Measurements from ENCODE around the gene TSPAN5.
A peak's percentile ranks its signal among the peaks of the same experiment; 100 is the strongest.

Gene TSPAN5

DNA sequence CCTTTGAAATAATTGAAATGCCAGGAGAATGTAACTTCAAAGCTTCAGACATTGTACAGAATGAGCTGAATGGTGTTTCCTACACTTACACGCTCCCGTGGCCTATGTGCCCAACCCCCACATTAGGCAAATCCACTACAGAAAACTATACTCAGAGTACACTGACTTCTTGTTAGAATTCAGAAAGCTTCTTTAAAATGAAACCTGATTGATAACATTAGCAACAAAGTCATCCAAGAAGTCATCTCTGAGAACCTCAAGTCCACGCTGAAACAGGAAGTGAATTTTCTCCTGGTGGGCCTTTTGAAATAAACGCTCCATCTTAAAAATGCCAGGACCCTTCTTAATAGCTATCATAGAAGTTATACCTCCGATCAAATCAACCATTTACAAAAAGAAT, 136.3 kb downstream of the TSPAN5 start:
- no peak for DNase-seq (ENCODE audit: low read depth in 1 of 2, low spot score in 1 of 2)

DNA sequence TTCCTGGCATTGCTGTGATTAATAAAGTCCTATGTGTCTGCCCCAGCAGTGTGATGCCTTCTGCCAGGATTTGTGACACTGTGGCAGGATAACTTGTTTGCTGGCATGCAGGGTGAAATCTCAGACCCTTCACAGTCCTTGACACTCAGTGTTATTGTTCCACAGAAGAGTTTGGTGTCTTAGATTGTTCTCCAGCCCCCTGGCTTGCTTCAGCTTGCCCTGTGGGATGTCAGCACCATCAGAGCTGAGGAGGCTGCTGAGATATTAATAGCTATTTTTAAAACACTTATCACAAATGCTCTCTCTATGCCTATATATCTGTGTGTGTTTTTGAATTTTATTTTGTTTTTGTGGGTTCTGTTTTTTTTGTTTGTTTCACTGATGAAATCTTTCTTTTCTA, 136.9 kb downstream of the TSPAN5 start:
- no peak for DNase-seq (ENCODE audit: low read depth in 1 of 2, low spot score in 1 of 2)

DNA sequence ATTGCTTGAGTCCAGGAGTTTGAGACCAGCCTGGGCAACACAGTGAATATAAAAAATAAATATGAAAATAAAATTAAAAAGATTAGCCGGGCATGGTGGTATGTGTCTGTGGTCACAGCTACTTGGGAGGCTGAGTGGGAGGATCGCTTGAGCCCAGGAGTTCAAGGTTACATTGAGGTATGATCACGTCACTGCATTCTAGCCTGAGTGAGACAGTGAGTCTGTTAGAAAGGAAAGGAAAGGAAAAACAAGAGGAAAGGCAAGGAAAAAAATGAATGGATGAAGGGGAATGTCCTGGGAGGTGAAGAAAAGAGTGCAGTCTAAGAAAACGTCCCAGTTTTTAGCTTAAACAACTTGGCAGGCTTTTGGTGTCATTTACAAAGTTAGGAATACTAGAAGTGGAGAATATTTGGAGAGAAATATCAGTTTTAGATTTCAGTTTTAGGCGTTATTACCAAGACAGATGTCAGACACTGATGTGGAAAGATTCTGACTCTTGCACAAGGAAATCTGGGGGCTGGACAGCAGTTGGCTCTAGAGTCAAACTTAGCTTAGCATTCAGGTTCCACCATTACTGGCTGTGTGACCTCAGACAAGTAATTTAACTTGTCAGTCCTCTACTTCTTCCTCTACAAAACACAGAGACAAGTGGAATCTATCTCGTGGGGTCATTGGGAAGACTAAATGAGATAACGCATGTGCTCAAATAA, 139.0 kb downstream of the TSPAN5 start:
- DNase-seq (ENCODE audit: low read depth in 1 of 2, low spot score in 1 of 2), result no peak

DNA sequence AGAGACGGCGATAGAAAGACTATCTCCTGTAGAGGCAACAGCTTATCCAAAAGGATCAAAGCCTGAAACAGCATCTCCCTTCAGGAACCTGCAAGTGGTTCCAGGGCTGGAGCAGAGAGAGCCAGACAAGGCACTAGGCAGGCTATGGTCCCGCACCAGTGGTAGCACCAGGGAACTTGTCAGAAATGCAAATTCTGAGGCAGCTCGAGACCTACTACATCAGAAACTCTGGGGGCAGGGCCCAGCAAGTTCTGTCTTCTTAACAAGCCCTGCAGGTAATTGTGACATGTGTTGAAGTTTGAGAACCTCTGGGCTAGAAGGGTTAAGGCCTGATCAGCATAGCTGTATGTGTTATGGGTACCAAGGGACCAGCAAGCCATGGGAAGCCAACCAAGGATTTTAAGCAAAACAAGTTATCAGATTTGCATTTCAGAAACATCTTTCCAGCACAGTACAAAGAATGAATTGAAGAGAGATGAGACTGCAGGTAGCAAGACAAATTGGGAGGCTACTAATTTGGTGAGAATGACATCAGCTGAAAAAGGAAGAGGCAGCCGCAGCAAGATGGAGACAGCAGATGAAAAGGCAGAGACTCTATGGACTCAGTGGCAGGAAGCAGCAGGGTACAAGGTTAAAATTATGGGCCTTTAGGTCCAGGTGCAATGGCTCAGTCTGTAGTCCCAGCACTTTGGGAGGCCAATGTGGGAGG, 139.7 kb downstream of the TSPAN5 start:
- DNase-seq (ENCODE audit: low read depth in 1 of 2, low spot score in 1 of 2), result no peak

DNA sequence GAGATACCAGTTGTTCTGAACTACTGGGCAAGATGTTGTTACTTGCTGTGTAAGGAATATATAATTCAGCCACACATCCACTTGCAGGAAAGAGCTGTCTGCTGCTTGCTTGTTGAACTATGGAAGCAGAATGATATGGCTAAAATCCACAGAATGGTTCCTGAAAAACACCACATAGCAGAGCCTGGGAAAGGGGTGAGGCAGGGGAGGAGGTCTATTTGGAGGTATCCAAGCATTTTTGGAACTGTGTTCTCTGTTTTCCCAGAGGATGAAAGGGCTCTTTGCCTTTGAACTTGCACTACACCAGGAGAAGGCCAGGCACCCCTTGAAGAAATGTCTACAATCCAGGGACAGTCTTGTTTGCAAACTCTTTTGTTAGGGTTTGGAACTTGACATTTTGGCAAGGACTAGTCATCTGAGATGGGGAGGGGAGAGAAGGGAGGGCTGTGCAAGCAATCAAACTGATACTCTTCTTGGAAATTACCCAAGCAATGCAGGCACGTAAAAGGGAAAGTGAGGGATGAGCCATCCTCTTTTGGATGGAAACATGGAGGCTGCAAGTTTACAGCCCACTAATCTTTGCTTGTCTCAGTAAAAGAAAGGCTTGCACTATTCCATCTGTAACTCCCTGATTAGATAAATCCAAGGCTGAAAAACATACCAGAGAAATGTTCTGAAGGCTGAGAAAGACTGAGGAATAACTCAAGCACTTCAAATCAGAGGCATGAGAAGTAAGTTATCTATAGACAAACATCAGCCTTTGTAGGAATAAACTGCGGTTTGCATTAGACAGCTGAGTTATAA, 141.0 kb downstream of the TSPAN5 start:
- no peak for DNase-seq (ENCODE audit: low read depth in 1 of 2, low spot score in 1 of 2)

DNA sequence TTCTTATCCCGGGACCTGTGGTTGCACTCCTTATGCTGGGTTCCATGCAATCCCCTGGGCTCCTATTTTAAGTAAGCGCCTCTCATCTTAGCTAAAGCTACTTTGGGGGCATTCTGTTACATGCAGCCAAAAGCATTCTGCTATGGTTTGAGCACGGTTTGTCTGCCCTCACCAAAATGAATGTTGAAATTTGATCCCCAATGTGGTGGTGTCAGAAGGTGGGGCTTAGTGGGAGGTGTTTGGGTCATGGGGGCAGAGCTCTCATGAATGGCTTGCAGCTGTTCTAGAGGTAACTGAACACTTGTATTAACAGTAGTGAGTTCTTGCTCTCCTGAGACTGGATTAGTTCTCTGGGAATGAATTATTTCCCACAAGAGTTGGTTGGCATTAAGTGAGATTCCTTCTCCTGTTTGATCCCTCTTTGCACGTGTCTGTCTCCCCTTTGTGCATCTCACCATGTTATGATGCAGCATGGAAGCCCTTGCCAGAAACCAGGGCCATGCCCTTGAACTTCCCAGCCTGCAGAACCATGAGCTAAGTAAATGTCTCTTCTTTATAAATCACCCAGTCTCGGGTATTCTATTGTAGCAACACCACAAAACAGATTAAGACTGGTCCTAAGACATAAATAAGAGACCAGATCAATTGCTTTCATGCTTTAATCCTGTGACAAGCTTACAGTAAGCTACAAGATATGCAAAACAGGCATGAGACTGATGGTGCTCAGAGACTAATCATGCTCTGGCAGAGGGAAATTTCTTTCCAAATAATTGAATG, 141.8 kb downstream of the TSPAN5 start:
- no peak for DNase-seq (ENCODE audit: low read depth in 1 of 2, low spot score in 1 of 2)

DNA sequence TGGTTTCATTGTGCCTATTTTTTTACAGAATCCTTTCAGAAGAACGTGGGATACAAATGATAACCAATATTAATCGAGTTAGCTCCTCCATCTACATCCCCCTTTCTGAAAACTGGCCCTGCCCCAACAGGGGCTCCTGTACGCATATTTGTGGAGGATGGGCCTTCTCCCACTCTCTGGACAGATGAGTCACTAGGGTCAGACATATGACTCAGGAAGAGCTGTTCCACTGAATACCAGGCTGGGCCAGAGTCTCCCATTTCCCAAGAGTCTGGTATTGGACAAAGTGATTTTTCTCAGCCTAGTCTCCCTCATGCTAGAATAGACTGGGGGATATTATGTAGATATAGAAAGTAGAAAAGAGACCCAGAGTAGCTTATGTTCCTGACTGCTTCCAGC, 142.4 kb downstream of the TSPAN5 start:
- DNase-seq (ENCODE audit: low read depth in 1 of 2, low spot score in 1 of 2), result no peak

DNA sequence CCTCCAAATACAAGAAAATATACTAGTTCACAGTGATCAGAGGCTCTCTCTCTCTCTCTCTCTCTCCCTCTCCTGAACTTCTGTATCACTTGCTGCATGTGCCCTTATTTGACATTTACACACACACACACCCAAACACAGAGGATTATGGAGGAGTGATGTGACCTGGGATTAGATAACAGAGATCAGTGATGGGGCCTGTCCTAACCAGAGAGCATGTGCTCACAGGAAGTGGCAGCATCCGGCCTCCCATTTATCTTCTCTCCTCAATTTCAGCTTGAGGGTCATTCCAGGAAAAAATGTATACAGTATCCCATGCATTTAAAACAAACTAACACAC, 143.0 kb downstream of the TSPAN5 start:
- no peak for DNase-seq (ENCODE audit: low read depth in 1 of 2, low spot score in 1 of 2)

DNA sequence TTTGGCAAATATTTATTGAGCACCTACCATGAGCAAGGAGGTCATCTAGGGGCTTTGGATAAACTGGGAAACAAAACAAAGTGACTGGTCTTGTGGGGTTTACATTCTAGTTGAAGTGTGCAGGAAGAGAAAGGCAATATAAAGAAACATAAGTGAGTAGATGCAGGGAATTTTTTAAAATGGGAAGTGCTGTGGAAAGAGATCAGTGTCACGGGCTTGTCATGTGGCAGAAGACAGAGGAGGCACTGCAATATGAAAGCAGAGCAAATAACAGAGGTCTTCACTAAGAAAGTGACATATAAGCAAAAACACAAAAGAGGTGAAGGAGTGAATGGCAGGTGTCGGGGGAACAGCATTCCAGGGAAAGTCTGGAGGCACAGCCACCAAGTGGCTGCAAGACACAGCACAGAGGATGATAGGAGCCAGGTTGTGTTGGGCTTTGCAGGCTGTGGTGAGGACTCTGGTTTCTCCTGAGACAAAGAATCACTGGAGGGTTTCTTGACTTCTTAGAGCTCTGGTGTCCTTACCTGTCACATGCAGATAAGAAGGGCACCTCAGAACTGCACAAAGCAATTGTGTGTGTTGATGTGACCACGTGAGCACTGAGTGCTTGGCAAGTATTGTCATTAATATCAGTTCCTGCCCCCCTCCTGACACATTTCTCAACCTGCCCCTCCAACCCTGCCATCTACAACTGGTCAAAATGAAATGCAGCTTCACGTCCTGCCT, 143.5 kb downstream of the TSPAN5 start:
- DNase-seq (ENCODE audit: low read depth in 1 of 2, low spot score in 1 of 2), result no peak

DNA sequence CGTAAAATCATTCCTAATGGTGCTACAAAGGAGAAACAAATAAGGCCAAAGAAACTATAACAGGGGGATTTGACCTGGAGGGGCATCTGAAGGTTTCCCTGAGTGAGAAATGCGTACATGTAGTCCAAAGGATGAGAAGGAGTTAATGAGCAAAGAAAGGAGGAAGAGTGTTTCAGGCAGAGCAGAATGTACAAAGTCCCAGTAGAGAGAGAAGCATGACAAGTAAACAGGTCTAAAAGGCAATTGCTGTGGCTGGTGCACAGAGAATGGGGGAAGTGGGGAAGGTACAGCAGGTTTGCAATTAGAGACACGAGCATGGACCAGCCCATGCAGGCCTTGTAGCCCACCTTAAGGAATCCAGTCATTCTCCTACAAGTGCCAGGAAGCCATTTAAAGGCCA, 145.5 kb downstream of the TSPAN5 start:
- DNase-seq (ENCODE audit: low read depth in 1 of 2, low spot score in 1 of 2), result no peak

DNA sequence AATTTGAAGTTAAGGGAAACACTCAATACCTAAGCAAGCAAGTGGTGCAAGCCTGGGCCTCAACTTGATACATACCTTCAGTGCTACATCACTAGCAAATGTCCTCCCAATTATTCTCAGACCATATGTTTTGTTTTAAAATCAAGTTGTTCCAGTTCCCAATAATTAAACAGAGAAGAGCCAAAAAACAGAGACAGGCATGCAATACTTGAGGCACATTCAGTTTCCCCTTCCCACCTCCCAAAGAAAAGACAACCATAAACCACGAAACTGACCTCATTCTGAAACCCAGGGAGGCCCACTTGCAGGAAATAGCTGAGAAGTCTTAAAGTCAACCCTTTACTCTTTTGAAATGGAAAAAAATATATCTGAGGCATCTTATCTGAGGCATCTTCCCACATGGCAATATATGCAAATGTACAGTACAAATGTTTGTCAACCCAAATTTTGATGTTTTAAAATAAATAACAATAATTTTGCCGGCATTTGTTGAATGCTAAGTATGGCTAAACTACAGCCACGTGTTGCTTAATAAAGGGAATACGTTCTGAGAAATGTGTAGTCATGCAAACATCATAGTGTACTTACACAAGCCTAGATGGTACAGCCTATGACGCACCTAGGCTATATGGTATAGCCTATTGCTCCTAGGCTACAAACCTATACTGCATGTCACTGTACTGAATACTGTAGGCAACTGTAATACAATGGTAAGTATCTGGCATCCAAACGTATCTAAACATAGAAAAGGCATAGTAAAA, 147.5 kb downstream of the TSPAN5 start:
- DNase-seq (ENCODE audit: low read depth in 1 of 2, low spot score in 1 of 2), result peak in 1 of 2 donors; percentile 38

DNA sequence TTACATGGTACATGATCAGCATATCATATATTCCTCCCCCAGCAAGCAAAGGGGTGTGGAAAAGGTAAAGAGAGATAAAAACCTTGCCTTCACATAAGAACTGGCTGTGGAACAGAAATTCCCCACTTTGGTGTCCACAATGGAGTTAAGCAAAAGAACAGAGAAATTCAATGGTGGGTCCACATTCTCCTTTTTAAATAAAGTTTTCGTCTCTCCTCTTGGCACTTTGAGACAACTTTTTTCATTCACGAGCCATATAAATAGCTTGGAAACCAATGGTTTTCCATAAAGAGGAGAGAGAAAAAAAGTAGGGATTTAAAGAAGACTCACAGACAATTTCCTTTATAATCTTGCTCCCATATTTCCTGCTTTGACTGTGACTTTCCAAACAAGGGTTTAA, 148.1 kb downstream of the TSPAN5 start:
- no peak for DNase-seq (ENCODE audit: low read depth in 1 of 2, low spot score in 1 of 2)

DNA sequence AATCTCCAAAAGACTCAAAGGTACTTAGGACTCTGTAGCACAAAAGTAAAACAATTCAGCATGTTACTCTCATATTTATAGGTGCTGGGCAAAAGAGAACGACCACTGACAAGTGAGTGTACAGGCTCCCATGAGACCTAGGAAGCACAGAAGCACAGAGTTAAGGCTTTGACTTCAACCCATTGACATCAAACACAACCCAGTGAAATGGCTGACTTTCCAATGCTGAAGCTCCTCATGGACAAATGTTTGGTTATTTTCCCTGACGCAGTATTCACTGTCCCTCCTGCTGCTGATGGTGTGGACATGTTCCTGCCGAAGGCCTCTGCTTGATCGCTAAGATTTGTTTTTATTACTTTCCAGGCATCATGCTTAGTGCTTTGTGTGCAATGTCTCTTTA, 148.7 kb downstream of the TSPAN5 start:
- DNase-seq (ENCODE audit: low read depth in 1 of 2, low spot score in 1 of 2), result no peak

DNA sequence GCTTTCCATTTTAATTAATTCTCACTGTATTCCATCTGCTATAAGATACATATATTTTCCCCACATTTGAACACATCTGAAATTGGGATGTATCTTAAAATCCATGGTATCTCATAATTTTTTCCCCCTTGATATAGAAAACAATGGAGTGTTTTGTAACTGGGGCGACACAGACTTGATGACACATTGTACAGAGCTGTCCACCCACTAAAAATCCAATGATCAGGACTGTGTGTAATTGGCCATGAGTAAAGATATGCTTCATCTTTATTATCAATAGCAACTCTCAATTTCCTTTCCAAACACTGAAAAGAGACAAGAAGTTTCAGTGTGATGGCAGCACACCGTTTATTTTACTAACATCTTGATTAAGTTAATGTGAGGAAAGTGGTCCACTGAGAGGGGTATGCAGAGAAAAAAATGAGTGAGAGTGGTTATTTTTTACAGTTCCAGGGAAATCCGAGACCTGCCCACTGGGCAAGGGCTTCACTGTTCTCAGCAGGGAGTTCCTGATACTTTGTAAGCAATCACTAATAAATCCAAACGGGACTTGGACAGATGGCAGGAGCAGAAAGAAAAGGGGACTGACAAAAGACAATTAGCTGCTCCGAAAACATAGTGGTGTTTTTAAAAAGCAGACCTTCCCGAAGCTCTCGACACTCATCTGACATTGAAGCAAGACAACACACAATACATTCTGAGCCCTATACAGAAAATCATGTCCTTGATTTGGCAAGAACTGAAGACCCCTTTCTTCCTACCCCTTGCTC, 149.4 kb downstream of the TSPAN5 start:
- DNase-seq (ENCODE audit: low read depth in 1 of 2, low spot score in 1 of 2), result no peak

DNA sequence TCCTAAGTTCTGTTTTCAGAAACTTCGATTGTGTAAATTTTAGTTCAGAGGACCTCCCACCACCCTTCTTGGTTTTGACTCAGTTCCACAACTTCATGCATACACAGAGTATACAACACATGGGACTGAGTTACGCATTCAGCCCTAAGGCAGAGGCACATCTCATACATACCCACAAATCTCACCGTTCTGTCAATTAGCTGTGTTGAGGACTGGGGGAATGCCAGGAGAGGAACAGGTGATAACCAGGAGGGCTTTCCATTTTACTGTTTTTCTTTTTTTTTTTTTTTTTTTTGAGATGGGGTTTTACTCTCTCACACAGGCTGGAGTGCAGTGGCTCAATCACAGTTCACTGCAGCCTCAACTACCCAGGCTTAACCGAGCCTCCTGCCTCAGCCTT, 150.2 kb downstream of the TSPAN5 start:
- DNase-seq (ENCODE audit: low read depth in 1 of 2, low spot score in 1 of 2), result no peak

DNA sequence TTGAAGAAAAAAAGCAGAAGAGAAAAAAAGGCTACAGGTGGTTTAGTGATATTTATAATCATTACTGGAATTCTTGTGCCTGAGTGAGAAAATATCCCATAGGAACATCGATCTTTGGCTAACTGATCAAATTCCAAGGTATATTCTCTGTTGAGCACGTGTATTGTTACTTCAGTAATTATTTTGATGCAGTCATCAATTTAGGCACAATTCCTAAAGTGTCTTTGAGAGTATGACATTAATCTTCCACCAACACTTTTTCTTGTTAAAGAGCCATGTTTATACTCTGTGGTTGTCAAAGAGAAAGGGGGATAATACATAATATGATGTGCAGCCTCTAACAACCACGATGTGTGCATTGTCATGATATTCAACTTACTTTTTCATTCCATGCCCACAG, 151.1 kb downstream of the TSPAN5 start:
- no peak for DNase-seq (ENCODE audit: low read depth in 1 of 2, low spot score in 1 of 2)

DNA sequence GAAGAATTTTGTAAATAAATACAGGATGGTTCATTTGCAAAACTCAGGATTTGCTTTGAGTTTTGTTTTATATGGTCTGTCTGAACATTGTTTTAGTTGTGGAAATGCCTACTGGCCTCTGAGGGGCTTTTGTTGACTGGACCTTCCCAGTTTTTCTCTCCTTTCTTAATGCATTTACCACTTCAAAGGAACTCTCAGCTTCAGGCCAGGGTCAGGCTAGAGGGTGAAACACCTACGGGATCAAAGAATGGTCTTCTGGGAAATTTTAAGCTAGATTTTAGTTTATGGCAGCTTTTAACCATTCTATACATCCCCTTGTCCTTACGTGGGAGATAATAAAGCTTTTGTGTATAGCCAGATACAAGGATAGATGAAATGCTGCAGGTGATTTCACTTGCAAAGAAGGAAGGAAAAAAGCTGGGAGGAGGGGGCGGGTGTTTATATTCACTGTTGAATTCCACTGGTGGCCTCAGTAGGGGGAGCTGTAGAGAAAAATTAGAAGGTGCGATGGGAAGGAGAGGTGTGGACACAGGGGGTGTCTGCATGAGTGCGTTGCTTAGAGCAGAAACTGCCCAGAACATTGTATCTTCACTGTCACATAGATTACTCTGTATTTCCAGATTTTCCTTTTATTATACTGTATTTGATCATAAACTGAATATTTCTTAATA, 151.8 kb downstream of the TSPAN5 start:
- no peak for DNase-seq (ENCODE audit: low read depth in 1 of 2, low spot score in 1 of 2)

DNA sequence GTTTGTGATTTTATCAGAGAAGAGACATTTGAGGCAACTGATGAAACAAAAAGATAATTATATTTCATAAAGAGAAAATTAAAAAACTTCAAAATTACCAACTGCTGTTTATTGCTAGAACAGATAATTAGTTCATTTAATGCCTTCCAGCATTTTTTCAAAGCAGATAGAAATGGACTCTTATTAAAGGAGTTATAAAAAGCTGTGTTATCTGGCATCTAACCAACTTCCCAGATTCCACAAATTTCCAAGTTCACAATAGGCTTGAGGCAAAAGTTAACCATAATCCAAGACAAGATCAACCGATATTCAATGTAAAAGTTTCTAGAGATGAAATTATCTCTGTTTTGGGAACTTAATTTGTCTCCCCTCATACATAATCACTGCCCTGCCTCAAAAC, 152.4 kb downstream of the TSPAN5 start:
- no peak for DNase-seq (ENCODE audit: low read depth in 1 of 2, low spot score in 1 of 2)

DNA sequence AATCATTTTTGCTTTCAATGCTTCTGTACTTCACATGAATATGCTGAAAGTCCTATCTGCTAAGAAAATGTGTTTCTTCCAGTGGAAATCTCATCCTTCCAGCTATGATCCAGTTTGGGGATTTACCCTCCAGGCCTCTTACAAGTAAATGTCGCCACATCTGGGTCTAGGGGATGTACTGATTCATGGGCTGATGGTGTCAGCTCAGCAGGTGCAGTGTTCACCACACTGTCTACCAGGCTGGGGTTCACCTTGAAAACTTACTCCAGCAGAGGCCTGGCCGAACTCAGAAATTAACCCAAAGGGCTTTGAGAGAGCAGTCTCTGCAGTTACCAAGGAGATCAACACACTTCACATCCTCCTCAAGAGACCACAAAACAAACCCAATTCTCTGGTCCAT, 154.3 kb downstream of the TSPAN5 start:
- no peak for DNase-seq (ENCODE audit: low read depth in 1 of 2, low spot score in 1 of 2)

Measured in activated CD4-positive, alpha-beta T cell treated with anti-CD3 and anti-CD28 coated beads, Interleukin-2, amount 50 U/mL, for 24 hours (primary cell).